GM19238 (cell line): ENCODE measurements around the gene COPE.
"Not testable (repeated sequence)": the region's sequence is repeated elsewhere in the genome, so short reads cannot be mapped to it uniquely, and the experiment has no call there.

Experiments
- DNase-seq: peaks from one replicate; pipeline ENCODE4 v3.0.0; 2011; ENCODE audit warnings: low spot score; ENCODE audit not compliant: insufficient read length

COPE gene

DNA sequence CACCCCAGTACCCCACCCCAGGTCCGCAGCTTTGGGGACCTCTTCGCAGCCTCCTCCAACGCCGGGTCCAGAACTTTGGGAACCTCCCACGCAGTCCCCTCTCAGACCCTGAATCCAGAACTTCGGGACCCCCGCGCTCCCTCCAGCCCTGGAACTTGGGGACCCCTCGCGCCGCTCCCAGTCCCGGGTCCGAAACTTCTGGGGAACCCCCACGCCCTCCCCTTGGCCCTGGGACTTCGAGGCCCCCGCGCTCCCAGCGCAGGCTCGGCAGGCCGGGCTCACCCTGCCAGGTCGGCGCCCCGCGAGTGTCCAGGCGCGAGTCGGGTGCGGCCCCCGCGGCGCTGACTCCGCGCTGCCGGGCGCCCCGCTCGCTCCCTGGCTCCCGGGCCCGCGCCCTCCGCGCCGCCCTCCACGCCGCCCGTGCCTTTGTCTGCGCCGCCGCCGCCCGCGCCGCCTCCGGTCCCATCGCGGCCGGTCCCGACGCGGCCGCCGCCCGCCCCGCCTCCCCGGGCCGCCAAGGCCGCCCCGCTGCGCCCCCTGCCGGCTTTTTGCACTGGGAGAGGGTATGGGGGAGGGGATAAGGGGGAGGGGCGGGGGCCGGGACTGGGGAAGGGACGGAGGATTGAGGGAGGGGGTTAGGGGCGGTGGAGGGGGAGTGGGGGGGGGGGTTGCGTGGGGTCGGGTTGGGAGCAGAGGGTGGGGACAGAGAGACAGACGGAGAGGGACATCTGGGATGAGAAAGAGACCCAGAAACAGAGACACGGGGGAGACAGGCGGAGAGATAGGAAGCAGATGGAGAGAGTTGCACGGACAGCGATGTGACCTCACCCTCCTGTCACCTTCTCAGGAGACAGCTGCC, 21.8 kb upstream of the COPE start, which contains the start of gene HOMER3:
TSS of gene HOMER3 (minus strand) at position 449 of the 859 bp plus-strand sequence. CDS start 2,235 bp downstream, outside the sequence.
- DNase-seq, result peak; percentile 79

DNA sequence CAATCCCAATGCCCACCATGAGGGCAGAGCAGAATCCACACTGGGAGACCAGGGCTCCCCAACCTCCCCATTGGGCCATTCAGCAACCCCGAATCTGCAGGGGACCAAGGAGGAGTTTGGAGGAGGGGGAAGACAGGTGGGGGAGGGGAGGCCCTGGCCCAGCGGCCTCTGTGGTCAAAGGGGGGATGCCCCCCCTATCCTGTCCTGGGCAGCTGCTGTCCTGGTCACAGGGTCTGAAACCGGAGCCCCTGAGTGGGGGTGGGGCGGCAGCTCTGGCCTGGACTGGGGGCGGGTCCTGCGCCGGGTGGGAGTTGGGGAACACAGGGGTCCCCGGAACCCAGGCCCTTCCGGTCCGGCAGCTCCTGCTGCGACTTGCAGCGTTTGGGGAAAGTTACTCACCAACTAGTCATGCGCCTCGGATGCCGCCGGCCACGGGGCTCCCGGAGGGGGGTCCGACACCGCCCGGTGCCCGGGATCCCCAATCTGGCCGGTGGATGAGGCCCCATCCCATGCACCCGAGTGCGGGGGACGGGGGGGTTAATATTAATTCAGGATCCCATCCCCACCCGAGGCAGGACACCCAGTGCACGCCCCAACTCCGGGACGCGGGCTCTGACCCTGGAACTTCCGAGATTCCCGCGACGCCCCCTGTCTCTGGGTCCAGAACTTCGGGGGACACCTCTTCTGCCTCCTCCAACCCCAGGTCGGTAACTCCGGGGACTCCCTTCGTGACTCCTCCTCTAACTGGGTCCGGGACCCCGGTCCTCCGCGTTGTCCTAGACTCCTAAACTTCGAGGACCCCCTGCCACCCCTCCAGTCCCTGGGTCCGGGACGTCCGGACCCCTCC, 21.0 kb upstream of the COPE start:
- no peak for DNase-seq

DNA sequence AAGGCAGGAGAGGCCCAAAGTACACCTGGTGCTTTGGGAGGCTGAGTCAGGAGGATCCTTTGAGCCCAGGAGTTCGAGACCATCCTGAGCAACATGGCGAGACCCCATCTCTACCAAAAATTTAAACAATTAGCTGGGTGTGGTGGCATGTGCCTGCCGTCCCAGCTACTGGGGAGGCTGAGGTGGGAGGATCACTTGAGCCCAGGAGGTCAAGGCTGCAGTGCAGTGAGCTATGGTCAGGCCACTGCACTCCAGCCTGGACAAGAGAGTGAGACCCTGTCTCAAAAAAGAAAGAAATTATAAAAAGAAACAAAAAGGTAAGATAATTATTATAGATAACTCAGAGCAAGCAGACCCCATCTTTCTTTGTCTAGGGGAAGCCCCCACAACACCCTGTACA, 20.0 kb upstream of the COPE start:
- no peak for DNase-seq

DNA sequence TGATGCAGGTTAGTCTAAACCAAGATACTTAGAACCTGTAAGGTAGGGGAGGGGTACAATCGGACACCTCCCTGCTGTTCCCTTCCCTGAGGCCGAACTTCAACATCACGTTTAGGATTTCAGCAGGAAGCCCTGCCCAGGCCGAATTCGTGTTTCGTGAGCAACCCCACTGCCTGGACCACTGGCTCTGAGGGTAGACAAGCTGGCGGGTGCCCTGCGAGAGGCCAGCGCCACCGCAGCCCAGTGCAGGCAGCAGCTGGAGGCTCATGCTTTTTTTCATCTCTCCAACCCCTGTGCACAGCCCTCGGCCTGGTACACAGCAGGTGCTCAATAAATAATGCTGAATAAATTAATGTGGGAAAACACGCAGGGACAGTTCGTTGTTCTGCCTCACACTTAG, 14.1 kb upstream of the COPE start:
- DNase-seq, result no peak

DNA sequence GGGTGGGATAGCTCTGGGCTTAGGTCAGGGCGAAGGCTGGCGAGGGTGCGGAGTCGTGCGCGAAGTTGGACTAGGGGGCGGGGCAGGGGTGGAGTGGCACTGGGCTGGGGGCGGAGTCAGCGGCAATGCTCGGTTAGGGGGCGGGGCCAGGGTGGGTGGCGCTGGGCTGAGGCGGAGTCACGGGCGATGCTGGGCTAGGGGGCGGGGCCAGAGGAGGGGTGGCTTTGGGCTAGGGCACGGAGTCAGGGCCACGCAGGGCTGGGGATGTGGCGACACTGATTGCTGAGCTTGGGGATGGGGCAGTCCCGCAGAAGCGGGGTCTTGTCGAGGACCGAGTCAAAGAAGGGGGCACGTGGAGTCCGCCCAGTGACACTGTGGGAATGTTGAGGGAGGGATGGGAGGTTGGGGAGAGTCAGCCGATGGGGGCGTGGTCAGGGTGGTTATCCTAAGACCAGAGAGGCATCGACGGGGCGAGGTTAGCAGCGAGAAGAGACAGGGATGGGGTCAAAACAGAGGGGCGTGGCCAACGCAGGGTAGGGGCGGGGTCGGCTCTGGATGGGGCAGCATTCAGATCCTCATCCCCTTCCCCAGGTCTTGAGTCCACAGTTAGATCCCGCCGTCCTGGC, 13.1 kb upstream of the COPE start:
- DNase-seq, result peak; percentile 80

DNA sequence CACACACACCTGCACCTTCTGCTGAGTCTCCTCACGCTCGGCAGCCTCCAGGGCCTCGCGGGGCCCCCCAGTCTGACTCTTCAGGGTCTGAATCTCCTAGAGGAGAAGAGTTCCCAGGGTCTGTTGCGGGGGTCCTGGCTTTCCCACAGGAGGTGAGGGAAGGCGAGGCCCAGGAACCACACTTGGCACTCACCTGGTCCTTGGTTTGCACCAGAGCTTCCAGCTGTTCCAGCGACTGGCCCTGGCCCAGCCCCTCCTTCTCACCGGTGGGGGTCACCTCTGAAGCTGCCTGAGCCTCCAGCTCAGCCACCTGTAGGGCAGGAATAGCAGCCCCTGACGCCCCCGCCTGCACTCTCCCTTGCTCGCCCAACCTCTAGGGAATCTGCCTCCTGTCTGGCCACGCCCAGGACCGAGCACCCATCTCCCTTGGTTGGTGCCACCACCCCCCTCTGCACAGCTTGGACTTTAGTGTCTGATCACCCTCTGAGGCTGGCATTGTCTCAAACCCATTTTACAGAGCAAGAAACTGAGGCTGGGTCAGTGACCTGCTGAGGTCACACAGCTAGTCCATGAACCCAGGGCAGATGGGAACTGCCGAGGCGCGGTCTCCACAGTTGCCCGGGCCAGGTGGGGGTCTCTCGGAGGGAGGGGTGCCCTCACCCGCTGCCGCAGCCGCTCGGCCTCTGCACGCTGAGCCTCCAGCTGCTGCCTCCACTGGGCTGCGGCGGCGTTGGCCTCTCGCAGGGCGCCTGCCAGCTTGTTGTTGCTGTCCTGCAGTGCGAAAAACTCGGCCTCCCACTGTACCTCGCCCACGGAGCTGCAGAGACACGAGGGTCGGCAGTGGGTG, 12.4 kb upstream of the COPE start:
- DNase-seq, result no peak

DNA sequence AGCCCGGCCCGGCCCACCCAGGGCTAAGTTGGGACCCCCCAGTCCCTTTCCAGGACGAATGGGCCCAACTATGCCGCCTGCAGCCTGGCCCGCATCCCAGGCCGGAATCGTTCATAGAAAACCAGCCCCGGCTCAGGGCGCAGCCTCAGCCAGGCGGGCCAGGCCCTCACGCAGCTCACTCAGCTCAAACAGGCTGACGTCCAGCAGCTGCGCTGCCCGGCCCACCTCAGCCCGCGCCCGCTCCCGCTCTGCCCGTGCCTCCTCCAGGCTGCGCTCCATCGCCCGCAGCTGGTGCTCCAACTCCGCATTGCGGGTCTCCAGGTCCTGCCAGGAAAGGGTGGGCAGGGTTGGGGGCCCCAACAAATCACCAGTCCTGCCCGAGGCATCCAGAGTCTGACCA, 10.1 kb upstream of the COPE start:
- DNase-seq, result no peak

DNA sequence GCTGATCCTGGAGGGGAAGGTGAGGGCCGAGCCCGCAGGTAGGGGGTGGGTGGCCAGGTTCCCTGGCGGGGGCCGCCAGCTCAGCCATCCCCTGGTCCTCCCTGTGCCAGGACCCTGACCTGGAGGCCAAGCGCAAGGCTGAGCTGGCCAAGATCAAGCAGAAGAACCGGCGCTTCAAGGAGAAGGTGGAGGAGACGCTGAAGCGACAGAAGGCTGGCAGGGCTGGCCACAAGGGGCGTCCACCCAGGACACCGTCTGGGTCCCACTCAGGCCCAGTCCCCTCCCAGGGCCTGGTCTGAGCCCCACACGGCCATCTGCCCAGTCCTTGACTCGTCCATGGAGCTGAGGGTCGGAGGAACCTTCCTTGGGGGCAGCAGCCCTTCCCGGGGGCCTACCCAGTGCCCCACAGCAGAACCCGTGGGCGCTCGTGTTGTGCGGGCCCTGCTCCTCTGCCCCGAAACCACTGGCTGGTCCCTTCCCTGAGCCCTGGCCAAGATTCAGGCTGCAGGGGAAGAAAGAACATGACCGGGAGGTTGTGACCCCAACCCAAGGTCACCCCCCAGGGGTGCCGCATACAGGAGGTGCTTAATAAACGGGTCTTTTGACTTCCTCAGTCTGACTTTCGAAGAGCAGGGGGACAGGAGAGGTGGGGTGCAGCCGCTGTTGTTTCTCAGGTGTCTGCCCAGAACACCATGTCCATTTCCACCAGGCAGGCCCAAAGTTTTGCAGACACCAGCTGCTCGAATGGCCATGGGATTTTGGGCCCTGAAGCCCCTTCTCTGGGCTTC, 9.0 kb upstream of the COPE start:
- DNase-seq, result no peak

DNA sequence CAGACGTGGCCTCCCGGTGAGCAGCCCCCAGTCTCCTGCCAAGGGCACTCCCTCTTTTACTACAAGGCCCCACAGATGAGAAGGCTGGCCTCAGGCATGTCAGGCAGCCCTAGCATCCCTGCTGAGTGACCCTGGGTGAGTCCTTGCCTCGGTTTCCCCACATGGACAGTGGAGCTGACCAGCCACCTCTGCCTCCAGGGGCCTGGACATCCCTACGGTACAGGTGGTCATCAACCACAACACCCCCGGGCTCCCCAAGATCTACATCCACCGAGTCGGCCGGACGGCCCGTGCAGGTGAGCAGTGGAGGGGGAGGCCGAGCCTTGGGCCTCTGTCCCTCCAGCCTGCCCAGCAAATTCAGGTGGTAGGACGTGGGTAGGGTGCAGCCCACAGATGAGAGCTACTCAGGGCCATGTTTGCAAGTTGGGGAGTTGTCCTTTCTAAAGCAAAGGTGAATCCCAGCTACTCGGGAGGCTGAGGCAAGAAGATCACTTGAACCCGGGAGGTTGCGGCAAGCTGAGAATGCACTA, 5.6 kb upstream of the COPE start:
- DNase-seq, result no peak

DNA sequence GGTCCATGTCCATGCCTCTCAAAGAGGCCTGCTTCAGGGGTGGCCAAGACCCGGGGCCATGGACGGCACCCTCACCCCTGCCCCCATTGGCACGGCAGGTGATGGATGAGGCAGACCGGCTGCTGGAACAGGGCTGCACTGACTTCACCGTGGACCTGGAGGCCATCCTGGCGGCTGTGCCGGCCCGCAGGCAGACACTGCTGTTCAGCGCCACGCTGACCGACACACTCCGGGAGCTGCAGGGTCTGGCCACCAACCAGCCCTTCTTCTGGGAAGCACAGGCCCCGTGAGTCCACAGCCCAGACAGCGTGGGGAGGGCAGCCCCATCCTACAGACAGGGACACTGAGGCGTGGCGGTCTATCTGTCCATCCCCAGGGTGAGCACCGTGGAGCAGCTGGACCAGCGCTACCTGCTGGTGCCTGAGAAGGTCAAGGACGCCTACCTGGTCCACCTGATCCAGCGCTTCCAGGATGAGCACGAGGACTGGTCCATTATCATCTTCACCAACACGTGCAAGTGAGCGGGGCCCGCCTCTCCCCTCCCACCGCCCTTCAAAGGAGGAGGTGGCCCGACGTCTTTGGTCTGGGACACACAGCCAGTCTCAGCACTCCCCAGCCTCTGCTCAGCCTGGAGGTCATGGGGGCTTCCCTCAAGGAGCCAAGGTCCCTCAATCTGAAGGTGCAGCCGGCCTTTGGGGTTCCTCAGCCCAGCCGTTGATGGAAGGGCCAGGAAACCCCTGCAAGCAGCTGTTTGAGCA, 3.2 kb upstream of the COPE start:
- DNase-seq, result no peak

DNA sequence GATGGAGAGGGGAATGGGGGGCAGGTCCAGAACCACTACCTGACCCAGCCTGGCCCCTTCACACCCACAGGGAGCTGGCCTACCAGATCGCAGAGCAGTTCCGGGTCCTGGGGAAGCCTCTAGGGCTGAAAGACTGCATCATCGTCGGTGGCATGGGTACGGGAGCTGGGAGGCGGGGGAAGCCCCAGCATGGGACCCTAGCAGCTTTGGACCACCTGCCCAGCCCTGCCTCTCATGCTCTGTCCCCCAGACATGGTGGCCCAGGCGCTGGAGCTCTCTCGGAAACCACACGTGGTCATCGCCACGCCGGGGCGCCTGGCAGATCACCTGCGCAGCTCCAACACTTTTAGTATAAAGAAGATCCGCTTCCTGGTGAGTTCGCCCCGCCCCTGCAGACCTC, 2.4 kb upstream of the COPE start:
- no peak for DNase-seq

DNA sequence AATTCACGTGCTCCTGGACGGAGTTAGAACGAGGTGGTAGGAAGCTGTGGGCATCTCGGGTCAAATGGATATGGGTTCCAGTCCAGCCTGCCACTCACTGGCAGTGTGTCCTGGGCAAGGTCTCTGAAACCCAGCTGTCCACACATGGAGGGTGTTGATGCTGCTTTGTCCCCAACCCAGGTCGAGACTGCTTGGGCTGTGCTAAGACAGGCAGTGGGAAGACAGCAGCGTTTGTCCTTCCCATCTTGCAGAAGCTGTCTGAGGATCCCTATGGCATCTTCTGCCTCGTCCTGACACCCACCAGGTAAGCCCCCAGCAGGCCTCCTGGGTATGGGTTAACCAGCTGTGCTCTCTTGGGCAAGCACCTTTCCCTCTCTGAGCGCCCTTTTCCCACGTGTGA, 1.2 kb upstream of the COPE start:
- no peak for DNase-seq

DNA sequence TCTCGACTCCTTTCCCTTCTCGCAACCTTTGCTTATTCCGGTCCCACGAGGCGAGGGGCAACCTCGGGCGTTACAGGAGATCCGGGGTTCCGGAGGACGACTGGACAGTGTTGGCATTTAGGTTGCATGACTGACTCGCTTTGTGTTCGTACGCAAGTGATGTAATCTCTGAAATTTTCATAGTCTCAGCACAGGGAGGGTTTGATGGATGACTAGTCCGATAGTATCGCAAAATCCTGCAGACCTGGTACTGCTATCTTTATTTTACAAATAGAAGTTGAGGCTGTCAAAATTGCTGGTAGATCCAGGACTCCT, 670 bp upstream of the COPE start:
- no peak for DNase-seq

DNA sequence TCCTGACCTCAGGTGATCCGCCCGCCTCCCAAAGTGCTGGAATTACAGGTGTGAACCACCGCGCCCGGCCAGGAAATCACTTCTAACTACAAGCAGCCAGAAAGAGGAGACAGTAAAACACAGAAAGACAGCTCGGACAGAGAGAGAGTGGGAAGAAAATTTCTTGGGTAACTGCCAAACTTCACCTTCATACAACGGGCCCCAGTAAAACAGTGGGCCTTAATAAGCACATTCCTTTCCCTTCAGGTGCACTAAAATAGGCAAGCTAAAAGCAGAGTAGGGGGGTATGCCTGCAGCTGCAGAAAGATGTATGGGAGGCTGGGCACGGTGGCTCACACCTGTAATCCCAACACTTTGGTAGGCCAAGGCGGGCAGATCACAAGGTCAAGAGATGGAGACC, 1.6 kb downstream of the COPE start:
- not testable (repeated sequence) for DNase-seq

DNA sequence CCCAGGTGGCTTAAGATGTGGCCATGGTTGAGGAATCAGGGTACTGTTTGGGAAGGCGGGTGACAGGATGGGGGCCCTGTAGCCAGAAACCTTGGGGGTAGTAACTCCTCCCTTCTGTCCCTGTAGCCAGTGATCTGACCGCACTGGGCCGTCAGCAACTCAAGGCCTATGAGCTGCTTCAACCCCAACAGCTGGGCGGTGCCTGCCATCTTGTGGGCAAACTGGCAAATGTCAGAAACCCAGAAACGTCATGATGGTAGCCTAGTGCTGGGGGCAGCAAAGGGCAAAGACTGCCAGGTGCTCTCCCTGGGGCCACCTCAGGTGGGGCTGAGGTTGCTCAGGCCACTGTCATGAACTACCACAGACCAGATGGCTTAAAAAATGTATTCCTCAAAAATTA, 3.5 kb downstream of the COPE start:
- no peak for DNase-seq

DNA sequence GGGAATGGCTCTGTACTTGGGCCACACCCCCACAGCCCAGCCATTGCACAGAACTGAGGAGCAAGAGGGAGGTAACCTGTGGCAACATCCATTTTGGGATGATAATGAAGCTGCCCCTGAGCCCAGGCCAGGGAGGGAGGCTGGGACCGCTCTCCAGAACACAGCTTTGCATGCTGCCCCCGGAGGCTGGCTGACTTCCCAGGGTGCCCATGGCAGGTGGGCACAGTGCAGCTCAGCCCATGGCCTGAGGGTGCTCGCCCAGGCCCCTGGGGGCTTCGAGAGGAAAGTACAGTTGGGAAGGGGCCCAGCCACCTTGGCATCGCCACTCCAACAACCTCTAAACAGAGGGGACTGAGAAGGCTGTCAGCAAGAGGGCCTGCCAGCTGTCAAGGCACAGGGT, 5.7 kb downstream of the COPE start:
- no peak for DNase-seq

DNA sequence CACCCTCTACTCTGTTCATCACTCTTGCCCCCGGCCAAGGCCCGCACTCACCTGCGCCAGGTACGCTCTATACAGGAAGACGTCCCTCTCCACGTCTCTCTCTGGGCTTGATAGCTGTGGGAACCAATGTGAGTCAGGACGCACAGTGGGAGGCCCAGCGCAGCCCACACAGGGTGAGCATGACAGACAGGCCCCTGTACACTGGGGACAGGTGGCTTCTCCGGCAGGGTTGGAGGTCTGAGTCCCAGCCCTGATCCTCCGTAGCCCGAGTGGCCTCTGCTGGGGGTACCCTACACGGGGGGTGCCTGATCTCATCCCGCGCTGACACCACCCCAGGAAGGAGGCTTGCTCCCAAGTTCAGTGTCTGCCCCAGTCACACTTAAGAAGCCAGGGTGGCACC, 6.3 kb downstream of the COPE start:
- DNase-seq, result no peak

DNA sequence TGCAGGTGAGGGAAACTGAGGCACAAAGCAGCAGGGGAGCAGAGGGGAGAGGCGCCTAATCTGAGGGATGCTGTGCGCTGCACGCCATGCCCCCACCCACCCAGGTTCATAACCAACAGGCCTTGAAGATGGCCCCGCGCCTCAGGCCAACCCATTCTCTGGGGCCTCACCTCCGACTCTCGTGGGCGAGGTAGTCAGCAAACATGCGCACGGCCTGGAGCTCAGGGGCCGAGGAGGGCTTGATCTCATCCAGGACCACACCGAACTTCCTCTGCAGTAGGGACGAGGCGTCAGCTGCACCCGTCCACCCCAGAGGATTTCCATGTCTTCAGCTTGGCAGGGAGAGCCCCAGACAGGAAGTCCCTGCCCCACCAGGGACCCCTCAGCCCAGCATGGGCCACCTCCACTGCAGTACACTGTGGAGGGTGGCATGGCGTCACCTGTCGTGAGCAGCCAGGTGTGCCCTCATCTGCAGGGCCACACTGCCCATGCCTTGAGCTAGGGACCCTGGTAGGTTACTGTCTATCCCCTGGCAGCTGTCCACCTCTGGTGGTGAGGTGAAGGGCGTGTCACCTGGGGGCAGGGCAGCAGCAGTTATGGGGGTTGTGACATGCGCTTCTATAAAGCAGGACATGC, 8.3 kb downstream of the COPE start:
- DNase-seq, result no peak

DNA sequence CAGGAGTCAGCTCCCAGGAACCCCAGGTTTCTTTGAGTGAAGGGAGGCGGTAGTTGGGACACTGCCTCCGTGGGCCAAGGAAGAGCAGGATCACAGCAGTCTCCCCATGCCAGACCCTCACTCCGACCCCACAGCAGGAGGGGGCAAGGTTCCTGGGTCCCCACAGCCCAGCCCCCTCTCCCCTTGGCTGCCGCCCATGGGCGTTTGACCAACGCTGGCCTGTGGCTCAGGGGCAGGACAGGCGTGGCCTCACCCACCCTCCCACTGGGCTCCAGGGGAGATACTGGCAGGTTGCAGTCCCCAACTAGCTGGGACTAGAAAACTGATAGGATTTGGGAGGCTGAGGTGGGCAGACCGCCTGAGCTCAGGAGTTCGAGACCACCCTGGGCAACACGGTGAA, 9.2 kb downstream of the COPE start:
- DNase-seq, result no peak
